CD4-positive, alpha-beta T cell treated with Interleukin-1 beta for 1 hour (primary cell): ENCODE results near the gene SLC39A11.
"Not testable (repeated sequence)": the region's sequence is repeated elsewhere in the genome, so short reads cannot be mapped to it uniquely, and the experiment has no call there.

Source experiments
- DNase-seq, 2 donors: peaks; one replicate each; pipeline ENCODE4 v3.0.0-alpha.2; 2020 to 2022

SLC39A11 gene

DNA sequence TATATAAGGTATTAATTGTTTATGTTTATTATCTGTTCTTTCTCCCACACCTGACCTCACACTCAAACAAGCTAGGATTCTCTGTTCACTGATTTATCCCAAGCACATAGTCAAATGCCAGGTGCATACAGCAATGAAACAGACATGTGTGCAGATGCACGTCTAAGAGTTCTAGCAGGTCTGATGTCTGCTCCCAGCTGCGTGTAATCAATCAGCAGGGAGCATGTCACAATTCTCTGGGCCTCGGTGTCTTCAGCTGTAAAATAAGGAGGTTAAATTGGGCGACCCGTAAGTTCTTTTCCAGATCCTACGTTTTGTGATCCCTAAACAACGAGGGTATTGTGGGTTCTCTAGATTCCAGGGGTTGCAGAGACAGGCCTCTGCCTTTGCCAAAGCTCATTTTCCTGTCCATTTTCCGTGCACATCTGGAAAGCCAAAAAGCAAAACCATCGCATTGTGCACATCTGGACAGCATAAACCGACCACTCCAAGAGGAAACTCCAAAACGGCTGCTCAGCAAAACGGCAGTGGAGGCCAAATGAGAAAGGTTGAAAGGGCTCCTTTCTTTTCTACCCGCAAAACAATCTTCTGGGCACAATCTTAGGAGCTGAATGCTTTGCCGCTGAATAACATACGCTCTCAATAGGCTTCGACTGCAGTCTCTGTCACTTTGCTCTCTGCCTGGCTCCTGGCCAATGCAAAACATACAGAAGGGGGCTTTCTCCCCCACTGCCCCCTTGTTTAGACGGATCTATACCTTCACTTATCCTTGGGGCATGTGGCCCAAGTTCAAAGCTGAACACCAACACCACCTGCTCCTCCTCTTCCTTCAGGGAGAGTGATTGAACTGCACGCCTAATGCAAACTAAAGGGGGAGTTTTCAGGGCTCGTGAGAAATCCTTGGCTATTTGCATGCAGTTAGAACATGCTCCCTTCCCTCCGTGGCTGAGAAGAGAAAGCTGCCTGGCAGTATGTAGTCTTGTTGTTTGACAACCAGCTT lies 426.3 kb downstream of the SLC39A11 start:
- no peak for DNase-seq

- no peak for DNase-seq
Observed at GRCh38 chr17:72662827-72663190, 429.7 kb downstream of the SLC39A11 start.

DNA sequence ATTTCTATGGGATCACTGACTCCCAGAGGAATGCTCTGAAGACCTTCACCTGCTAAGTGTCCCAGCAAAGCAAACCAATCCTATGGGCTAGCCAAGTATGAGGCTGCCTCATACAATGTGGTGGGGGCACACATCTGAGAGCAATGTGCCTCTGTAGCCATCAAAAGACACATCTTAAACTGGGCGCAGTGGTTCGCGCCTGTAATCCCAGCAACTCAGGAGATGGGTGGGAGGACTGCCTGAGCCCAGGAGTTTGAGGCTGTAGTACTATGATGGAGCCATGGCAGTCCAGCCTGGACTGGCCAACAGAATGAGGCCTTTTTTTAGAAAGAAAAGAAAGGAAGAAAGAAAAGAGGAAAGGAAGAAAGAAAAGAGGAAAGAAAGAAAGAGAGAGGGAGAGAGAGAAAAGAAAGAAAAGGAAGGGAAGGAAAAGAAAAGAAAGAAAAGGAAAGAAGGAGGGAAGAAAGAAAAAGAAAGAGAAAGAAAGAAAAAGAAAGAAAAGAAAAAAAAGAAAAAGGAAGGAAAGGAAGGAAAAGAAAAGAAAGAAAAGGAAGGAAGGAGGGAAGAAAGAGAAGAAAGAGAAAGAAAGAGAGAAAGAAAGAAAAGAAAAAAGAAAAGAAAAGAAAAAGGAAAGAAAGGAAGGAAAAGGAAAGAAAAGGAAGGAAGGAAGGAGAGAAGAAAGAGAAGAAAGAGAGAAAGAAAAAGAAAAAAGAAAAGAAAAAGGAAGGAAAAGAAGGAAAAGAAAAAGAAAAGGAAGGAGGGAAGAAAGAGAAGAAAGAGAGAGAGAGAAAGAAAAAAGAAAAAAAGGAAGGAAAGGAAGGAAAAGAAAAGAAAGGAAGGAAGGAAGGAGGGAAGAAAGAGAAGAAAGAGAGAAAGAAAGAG lies 430.3 kb downstream of the SLC39A11 start:
- no peak for DNase-seq

GRCh38 chr17:72661116-72661944 lies 431.2 kb downstream of the SLC39A11 start:
- no peak for DNase-seq

GRCh38 chr17:72660274-72661115 lies 432.0 kb downstream of the SLC39A11 start:
- DNase-seq: no peak

GRCh38 chr17:72659811-72660210 lies 432.7 kb downstream of the SLC39A11 start:
- no peak for DNase-seq

- DNase-seq: no peak
Observed at GRCh38 chr17:72658675-72659074, 433.8 kb downstream of the SLC39A11 start.

- no peak for DNase-seq
Observed at GRCh38 chr17:72657467-72658317, 434.8 kb downstream of the SLC39A11 start.

- DNase-seq: no peak
Observed at GRCh38 chr17:72656130-72656763, 436.2 kb downstream of the SLC39A11 start.

GRCh38 chr17:72654706-72655105 lies 437.8 kb downstream of the SLC39A11 start:
- no peak for DNase-seq

DNA sequence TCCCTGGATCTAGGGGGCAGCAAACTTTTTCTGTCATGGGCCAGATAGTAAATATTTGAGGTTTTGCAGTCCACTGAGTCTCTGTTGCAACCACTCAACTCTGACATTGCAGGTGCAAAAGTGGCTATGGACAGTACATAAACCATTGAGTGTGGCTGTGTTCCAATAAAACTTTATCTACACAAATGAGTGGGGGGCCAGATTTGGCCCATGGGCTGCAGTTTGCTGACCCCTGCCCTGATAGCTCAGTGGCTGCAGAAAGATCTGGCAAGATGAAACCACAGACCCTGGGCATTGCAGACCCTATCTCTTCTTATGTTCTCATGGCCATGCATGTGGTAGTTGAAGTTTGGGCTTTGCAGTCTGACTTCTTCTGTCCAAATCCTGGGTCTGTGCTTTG lies 440.5 kb downstream of the SLC39A11 start:
- DNase-seq: no peak

GRCh38 chr17:72648702-72649101 lies 443.8 kb downstream of the SLC39A11 start:
- DNase-seq: no peak

DNA sequence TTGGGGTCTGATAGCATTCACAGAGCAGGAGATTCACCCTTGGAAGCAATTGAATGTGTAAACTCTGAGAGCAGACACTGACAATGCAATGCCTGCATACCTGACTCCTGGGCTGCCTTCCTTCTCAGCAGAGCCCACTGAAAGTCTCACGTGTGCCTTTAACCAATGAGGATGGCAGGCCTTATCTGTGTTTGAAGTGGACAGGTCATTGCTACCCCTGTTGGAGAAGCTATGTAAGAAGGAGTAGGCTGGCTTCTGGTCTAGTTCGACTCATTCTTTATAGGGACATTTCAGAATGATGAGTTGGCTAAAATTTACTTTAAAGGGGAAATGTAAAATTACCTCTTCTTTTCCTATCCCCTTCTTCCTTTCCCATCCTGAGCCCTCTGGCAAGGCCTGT lies 446.3 kb downstream of the SLC39A11 start:
- no peak for DNase-seq

- DNase-seq: no peak
Observed at GRCh38 chr17:72644492-72644891, 448.0 kb downstream of the SLC39A11 start.

DNA sequence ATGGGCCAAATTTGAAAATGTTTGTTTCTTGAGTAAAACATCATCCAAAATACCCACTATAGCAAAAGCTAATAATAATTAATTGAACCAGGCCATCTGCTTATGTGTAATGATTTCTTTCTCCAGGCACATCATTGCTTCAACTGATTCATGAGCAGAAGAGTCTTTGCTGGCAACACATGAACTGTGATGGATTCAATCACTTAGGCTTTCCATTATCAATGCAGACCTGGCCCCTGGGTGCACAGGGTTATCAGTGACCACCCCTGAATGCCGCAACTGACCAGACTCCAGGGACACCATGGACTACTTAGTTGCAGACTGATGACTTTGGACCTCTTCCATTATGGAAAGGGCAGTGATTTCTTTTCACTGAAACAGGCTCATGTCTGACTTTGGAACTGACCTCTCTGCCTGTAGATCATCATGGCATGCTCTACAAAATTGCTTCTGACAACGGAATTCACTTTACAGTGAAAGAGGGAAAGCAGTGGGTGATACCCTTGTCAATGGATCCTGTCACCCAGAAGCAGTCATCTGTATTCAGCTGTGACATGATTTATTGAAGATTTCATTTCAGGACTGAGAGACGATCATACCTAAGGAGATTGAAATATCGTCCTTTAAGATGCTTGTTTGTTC lies 448.8 kb downstream of the SLC39A11 start:
- no peak for DNase-seq

DNA sequence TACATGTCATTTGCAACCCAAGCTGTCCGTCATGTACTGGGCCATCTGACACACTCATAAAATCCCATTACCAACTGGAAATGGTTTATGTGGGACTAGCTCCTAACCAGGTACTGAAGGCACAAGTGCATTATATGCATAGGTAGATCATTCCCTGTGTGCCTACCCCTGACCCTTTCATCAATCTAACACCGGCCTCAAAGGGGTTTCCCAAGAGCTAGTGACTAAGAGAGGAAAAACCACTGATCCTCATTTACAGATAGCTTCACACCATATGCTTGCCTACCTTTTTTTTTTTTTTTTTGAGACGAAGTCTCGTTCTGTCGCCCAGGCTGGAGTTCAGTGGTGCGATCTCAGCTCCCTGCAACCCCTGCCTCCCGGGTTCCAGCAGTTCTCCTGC lies 449.8 kb downstream of the SLC39A11 start:
- no peak for DNase-seq

- no peak for DNase-seq
Observed at GRCh38 chr17:72640415-72641165, 451.9 kb downstream of the SLC39A11 start.

- no peak for DNase-seq
Observed at GRCh38 chr17:72639711-72640110, 452.8 kb downstream of the SLC39A11 start.

DNA sequence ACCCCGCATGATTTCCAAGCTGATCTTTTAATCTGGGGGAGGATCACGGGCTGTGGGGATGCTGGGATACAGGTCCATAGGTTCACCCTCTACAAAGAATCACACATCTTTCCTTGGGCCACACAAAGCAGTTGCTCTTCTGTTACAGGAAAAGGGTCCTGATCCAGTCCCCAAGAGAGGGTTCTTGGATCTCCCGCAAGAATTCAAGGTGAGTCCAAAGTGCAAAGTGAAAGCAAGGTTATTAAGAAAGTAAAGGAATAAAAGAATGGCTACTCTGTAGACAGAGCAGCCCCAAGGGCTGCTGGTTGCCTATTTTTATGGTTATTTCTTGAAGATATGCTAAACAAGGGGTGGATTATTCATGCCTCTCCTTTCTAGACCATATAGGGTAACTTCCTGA lies 453.6 kb downstream of the SLC39A11 start:
- not testable (repeated sequence) for DNase-seq
